ENCODE results near the gene LSM3. TPM values are rescaled to one million over a fixed set of nuclear protein-coding genes. Genes with fewer than 3 reads are reported as not detected.

The LSM3 gene
- total and polyA plus RNA-seq, 5 donors: 13.5 to 17.8 (median 16.1) TPM

GRCh38 chr3:14143271-14144225 lies 35.1 kb upstream of the LSM3 start:
- Histone ChIP-seq H3K27me3 (ENCODE audit: control insufficient read depth, insufficient read depth) (no peaks in the 10 kb centered on the region), H3K9me3 (ENCODE audit: control insufficient read depth, low read length) (no peaks in the 10 kb centered on the region), H3K27ac (ENCODE audit: low read length) (peak overlapping the region; percentile 99), H3K4me1 (ENCODE audit: control insufficient read depth, insufficient read depth, low read length) (peaks cover 14% of the 10 kb centered on the region), H3K4me3 (ENCODE audit: low read length) (no peak overlapping the region)
- 46% methylated on average over 7 of the region's 7 CpGs for WGBS
- peak; percentile 59 to 67 (median 65) for DNase-seq
- peak; percentile 67 to 71 for ATAC-seq
- intact Hi-C loops (cut with DNase I): no loop called here

DNA sequence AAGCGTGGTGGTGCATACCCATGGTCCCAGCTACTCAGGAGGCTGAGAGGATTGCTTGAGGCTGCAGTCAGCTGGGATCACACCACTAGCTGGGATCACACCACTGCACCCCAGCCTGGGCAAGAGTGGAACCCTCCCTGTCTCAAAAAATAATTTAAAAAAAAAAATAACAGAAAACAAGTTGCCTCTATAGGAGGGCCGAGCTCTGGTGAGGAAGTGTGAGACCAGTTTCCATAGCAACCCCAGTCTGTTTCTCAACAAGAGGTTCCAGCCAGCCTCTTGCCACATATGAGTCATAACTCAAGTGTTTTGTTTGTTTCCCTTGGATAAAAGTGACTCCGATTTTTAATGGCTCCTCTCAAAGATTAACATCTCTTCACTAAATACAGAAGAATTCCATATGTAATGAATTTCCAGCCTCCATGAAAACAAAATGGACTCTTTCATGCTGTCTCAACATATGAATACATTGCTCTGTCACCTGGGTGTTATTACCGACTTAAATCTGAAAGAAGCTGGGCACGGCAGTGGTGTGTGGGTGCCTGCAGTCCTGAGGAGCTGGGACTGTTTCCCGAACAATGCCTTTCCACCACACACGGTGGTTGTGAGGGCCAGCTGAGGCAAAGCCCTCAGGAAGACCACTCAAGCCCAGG lies 34.1 kb upstream of the LSM3 start:
- Histone ChIP-seq H3K27me3 (ENCODE audit: control insufficient read depth, insufficient read depth) (no peaks in the 10 kb centered on the region), H3K9me3 (ENCODE audit: control insufficient read depth, low read length) (no peaks in the 10 kb centered on the region), H3K4me3 (ENCODE audit: low read length) (peak overlapping the region; percentile 24), H3K4me1 (ENCODE audit: control insufficient read depth, insufficient read depth, low read length) (peaks cover 14% of the 10 kb centered on the region), H3K27ac (ENCODE audit: low read length) (peak overlapping the region; percentile 99)
- WGBS: 6% methylated on average over 7 of the region's 7 CpGs
- intact Hi-C loops (cut with DNase I): no loop called here
- peak; percentile 86 to 87 for ATAC-seq
- DNase-seq: peak; percentile 63 to 83 (median 81)

DNA sequence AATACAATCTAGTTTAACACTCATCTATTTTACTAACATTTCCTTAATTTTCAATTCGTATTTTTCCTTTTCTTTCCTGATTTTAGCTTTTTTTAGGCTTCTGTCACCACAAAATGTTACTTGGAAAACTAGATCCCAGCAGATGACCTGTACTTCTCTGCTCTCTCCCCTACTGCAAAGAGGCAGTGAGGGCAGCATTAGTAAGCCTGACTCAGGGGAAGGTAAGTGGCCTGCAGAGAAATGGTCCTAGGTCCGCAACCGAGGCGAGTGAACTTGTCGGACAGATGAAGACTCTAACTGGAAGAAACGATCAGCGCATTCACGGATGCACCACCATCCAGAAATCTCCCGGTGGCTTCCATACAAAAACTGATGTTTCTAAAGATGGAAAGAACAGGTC lies 33.4 kb upstream of the LSM3 start:
- Histone ChIP-seq H3K4me1 (ENCODE audit: control insufficient read depth, insufficient read depth, low read length) (peaks cover 14% of the 10 kb centered on the region), H3K4me3 (ENCODE audit: low read length) (no peak overlapping the region)
- intact Hi-C loops (cut with DNase I): no loop called here

DNA sequence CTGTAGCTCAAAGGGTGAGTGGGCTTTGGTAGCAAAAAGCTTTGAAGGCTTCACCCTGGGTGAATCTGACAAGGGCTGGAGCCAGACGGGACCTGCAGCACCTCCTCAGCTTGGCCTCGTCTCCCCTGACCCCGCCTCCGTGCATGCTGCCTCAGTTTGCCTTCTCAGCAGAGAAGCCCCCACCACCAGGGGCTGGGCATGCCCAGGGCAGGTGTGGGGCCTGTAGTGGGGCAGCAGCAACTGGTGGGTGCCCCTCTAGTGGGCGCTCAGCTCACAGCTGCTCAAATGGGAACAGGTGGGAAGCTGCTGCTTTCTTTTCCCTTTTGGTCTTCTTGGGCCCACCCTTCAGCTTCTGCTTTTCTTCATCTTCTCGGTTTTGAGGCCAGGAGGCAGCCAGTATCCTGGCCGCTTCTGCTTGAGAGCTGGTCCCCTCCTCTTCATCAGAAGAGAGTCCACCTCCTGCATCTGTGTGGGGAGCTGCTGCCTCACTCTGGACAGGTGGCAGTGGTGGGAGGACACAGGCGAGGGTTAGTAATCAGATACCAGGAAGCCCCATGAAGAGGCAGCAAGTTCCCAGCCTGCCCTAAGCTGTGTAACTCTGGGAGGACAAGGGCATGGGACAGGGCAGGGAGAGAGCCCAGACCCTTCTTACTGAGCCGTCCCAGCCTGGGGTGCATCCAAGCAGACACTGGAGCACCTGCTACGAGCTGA lies 32.8 kb upstream of the LSM3 start:
- no peaks in the 10 kb centered on the region for H3K27me3 ChIP-seq (ENCODE audit: control insufficient read depth, insufficient read depth)
- intact Hi-C loops (cut with DNase I): no loop called here
- no peak overlapping the region for H3K4me3 ChIP-seq (ENCODE audit: low read length)
- peak overlapping the region; percentile 19 for H3K27ac ChIP-seq (ENCODE audit: low read length)
- peaks cover 14% of the 10 kb centered on the region for H3K4me1 ChIP-seq (ENCODE audit: control insufficient read depth, insufficient read depth, low read length)
- WGBS: 85% methylated on average over 10 of the region's 10 CpGs
- no peaks in the 10 kb centered on the region for H3K9me3 ChIP-seq (ENCODE audit: control insufficient read depth, low read length)
- no peak for ATAC-seq
- DNase-seq: peak in 1 of 3 donors; percentile 52

More for the DNA sequence above, 33.4 kb upstream of the LSM3 start:
- ATAC-seq (no peak), DNase-seq (peak in 1 of 3 donors; percentile 15)
- peak overlapping the region; percentile 74 for H3K27ac ChIP-seq (ENCODE audit: low read length)
- no peaks in the 10 kb centered on the region for H3K27me3 ChIP-seq (ENCODE audit: control insufficient read depth, insufficient read depth)
- no peaks in the 10 kb centered on the region for H3K9me3 ChIP-seq (ENCODE audit: control insufficient read depth, low read length)
- 81% methylated on average over 9 of the region's 9 CpGs for WGBS

DNA sequence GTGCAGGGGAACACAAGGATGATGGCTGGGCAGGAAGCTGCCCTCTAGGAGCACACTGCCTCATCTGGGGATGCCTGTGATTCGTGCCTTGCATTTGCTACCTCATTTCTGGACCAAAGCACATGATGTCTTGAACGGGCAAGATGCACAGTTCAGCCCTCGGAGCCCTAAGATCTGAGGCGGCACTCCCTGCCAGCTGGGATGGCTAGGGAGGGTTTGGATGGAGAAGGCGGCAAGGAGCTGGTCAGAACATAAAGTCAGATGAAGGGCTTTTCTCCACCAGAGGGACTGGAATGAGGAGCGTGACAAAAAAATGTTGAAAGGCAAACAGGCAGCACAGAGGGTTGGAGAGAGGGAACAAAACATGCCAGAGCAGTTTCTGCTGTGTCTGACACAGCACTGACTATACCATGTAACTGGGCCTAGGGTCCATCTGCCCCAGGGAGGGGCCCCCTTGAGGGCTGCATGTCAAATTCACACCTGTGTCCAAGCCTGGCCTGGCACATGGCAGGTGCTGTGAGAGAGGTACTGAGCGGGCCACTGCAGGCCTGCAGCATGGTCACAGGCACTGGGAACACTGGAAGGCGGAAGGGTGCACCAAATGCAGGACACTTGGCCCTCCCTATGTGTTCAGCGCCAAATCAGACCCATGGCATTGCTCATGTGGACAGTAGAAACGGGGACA lies 32.1 kb upstream of the LSM3 start:
- Histone ChIP-seq H3K4me3 (ENCODE audit: low read length) (no peak overlapping the region), H3K4me1 (ENCODE audit: control insufficient read depth, insufficient read depth, low read length) (peaks cover 14% of the 10 kb centered on the region), H3K9me3 (ENCODE audit: control insufficient read depth, low read length) (no peaks in the 10 kb centered on the region), H3K27me3 (ENCODE audit: control insufficient read depth, insufficient read depth) (no peaks in the 10 kb centered on the region), H3K27ac (ENCODE audit: low read length) (no peak overlapping the region)
- DNase-seq (peak in 1 of 3 donors; percentile 28), ATAC-seq (no peak)
- 87% methylated on average over 10 of the region's 10 CpGs for WGBS
- intact Hi-C loops (cut with DNase I): no loop called here

DNA sequence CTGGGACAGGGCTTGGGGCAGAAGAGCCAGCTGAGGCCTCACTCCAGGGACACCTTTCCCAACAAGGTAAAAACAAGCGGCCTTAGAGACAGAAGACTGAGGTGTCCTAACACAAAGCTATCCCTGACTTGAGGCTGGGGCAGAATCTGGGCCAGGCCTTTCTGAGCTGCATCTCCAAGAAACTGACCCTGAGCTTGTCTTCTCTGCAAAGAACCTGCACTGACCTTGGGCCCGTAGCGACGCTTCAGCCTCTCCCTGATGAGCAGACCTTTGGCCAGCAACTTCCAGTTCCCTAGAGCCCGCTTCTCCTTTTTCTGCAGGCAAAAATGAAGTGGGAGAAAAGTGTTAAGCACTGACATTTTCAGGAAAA lies 31.6 kb upstream of the LSM3 start:
- H3K4me1 ChIP-seq (ENCODE audit: control insufficient read depth, insufficient read depth, low read length): peaks cover 14% of the 10 kb centered on the region

GRCh38 chr3:14147617-14148016 lies 31.0 kb upstream of the LSM3 start:
- H3K27ac ChIP-seq (ENCODE audit: low read length): no peak overlapping the region
- peak in 1 of 3 donors; percentile 30 for DNase-seq
- no peaks in the 10 kb centered on the region for H3K9me3 ChIP-seq (ENCODE audit: control insufficient read depth, low read length)
- intact Hi-C loops (cut with DNase I): no loop called here
- no peak overlapping the region for H3K4me3 ChIP-seq (ENCODE audit: low read length)
- H3K27me3 ChIP-seq (ENCODE audit: control insufficient read depth, insufficient read depth): no peaks in the 10 kb centered on the region
- 79% methylated on average over 12 of the region's 12 CpGs for WGBS
- peaks cover 14% of the 10 kb centered on the region for H3K4me1 ChIP-seq (ENCODE audit: control insufficient read depth, insufficient read depth, low read length)
- no peak for ATAC-seq

More for the DNA sequence above, 31.6 kb upstream of the LSM3 start:
- Histone ChIP-seq H3K4me3 (ENCODE audit: low read length) (no peak overlapping the region), H3K27me3 (ENCODE audit: control insufficient read depth, insufficient read depth) (no peaks in the 10 kb centered on the region), H3K9me3 (ENCODE audit: control insufficient read depth, low read length) (no peaks in the 10 kb centered on the region), H3K27ac (ENCODE audit: low read length) (no peak overlapping the region)
- 88% methylated on average over 5 of the region's 5 CpGs for WGBS
- intact Hi-C loops (cut with DNase I): no loop called here
- ATAC-seq (no peak), DNase-seq (peak in 1 of 3 donors; percentile 40)

DNA sequence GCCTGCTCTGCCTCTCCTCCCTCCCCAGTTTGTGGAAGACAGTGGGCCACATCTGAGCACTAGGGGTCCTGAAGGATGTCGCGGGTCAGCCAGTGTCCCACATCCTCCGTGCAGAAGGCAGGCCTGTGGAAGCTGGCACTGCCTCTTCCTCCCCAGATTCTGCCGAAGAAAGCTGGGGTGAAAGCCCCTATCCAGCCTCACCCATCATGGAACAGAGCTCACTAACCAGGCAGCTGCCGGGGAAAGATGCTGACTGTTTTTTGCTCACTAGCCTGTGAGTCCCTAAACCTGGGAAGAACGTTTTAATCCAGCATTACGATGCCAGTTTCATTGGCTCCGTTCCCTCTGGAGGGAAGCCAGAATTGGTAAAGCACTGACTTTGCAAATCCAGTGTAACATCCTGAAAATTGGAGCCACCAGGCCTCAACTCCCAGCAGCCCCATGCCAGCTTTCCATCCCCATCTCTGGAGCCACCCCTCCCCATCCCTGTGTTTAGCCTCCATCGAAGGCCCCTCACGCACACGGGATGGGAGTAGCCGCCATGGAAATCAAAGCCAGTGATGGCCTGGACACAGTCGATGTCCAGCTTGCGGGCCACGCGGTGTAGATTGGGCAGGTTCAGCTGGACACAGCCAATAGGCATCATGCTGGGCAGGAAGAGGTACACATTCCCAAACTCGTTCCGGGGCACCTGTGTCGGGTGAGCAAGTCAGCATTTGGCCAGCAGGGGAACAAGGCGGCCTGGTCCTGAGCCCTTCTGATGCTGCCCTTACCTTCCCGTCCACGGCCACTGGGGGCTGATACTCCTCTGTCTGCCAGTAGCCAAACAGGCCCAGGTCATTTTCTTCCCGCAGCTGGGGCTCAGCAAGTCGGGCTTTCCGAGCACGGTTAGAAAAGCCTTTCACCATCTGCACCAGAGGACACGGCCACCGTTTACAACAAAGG lies 30.3 kb upstream of the LSM3 start:
- ATAC-seq (no peak), DNase-seq (peak in 1 of 3 donors; percentile 38)
- Histone ChIP-seq H3K27me3 (ENCODE audit: control insufficient read depth, insufficient read depth) (no peaks in the 10 kb centered on the region), H3K4me3 (ENCODE audit: low read length) (no peak overlapping the region), H3K27ac (ENCODE audit: low read length) (no peak overlapping the region), H3K4me1 (ENCODE audit: control insufficient read depth, insufficient read depth, low read length) (peaks cover 14% of the 10 kb centered on the region), H3K9me3 (ENCODE audit: control insufficient read depth, low read length) (no peaks in the 10 kb centered on the region)
- intact Hi-C loops (cut with DNase I): no loop called here
- WGBS: 85% methylated on average over 28 of the region's 28 CpGs

DNA sequence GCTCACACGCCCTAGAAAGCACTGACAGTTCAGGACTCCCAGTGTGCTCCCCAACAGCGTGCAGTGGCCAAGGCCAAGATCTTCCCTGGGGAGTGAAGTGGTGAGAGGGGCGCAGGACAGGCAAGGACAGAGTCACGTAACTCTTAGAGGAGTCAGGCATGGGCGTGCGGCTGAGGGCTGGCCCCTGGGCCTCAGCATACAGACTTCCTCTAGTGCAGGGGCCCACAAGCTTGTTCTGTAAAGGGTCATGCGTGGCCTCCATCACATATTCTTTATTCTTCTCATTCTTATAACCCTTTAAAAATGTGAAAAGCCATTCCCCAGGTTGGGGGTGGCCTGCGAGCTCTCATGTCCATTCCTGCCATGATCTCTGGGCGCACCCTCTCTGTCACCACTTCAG lies 28.5 kb upstream of the LSM3 start:
- peak in 1 of 3 donors; percentile 51 for DNase-seq
- intact Hi-C loops (cut with DNase I): no loop called here
- 88% methylated on average over 9 of the region's 9 CpGs for WGBS
- no peak overlapping the region for H3K27ac ChIP-seq (ENCODE audit: low read length)
- no peaks in the 10 kb centered on the region for H3K9me3 ChIP-seq (ENCODE audit: control insufficient read depth, low read length)
- peaks cover 8% of the 10 kb centered on the region for H3K4me1 ChIP-seq (ENCODE audit: control insufficient read depth, insufficient read depth, low read length)
- H3K27me3 ChIP-seq (ENCODE audit: control insufficient read depth, insufficient read depth): no peaks in the 10 kb centered on the region
- no peak overlapping the region for H3K4me3 ChIP-seq (ENCODE audit: low read length)
- ATAC-seq: no peak

Measured in right cardiac atrium (tissue), 5 donors.